COLO829 (cell line): ENCODE measurements around the gene GTF2A1.
"Not testable (repeated sequence)": the region's sequence is repeated elsewhere in the genome, so short reads cannot be mapped to it uniquely, and the experiment has no call there.

ENCODE experiments used
- DNase-seq: peaks from one replicate; pipeline ENCODE4 v3.0.0; 2012; ENCODE audit warnings: low spot score

Gene GTF2A1

GRCh38 chr14:81231540-81231939 lies 10.8 kb upstream of the GTF2A1 start:
- no peak for DNase-seq

GRCh38 chr14:81224222-81224621 lies 3.5 kb upstream of the GTF2A1 start:
- no peak for DNase-seq

DNA sequence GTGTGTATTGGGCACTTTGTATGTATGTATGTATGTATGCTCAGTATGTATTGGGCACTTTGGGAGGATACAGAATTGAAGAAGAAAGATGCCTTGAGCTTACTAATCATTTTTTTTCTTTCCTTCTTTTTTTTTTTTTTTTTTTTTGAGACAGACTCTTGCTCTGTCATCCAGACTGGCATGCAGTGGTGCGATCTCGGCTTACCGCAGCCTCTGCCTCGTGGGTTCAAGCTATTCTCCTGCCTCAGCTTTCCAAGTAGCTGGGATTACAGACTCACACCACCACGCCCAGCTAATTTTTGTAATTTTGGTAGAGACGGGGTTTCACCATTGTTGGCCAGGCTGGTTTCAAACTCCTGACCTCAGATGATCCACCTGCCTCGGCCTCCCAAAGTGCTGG lies 3.0 kb upstream of the GTF2A1 start:
- not testable (repeated sequence) for DNase-seq

- DNase-seq: no peak
Measured at GRCh38 chr14:81222691-81223090, 1.9 kb upstream of the GTF2A1 start.

DNA sequence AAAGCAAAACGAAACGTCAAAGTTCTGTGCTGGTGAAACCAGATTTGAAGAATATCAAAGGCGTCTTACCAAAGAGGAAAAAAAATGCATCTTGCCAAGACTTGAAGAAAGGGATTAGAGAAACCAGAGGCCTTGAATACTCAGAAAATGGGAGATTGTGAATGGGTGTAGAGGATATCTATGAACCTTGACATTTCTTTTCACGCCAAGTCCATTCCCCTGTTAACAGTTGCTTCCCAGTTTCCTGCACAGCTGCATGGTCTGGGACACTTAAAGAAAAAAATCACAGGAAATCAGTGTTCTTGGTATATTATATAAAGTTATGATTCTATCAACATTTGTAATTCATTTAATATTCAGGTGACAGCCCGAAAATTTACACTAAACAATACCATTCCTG lies 1.4 kb upstream of the GTF2A1 start:
- no peak for DNase-seq

- no peak for DNase-seq
Measured at GRCh38 chr14:81221579-81222102, 882 bp upstream of the GTF2A1 start.

DNA sequence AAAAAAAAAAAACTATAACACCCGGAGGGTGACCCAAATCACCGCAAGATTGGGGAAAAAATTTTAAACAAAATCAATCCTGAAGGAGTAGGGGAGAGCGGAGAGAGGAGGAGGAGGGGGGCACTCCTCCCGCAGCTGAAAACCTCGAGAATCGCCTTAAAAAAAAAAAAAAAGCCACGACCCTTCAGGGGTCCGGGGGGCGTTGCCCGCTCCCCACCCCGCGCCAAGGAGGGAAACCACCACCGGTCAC lies 254 bp downstream of the GTF2A1 start:
- no peak for DNase-seq

GRCh38 chr14:81219759-81220579 lies 790 bp downstream of the GTF2A1 start:
- DNase-seq: no peak

- DNase-seq: peak; percentile 81
Measured at GRCh38 chr14:81219210-81219758, 1.5 kb downstream of the GTF2A1 start.

- no peak for DNase-seq
Measured at GRCh38 chr14:81211844-81212243, 8.9 kb downstream of the GTF2A1 start.

DNA sequence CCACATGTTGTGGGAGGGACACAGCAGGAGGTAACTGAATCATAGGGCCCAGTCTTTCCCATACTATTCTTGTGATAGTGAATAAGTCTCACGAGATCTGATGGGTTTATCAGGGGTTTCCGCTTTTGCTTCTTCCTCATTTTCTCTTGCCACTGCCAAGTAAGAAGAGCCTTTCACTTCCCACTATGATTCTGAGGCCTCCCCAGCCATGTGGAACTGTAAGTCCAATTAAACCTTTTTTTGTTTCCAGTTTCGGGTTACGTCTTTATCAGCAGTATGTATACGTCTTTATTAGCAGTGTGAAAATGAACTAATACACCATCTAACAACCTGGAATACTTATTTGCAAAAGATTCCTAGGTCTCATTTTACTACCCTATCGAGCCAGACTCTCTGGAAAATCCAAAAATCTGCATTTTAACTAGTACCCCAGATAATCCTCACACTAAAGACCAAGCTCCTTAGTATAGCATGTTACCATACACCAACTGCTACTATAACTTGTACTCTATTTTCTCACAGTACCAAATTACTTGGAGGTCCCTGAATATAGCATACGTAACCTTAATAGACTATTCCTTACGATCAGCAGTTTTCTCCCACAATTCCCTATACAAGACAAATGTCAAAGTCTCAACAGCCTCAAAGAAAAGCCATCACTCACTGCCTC lies 11.5 kb downstream of the GTF2A1 start:
- no peak for DNase-seq

- no peak for DNase-seq
Measured at GRCh38 chr14:81208489-81208888, 12.3 kb downstream of the GTF2A1 start.

GRCh38 chr14:81206115-81206514 lies 14.6 kb downstream of the GTF2A1 start:
- no peak for DNase-seq

GRCh38 chr14:81205639-81206038 lies 15.1 kb downstream of the GTF2A1 start:
- no peak for DNase-seq

- DNase-seq: no peak
Measured at GRCh38 chr14:81200054-81200453, 20.7 kb downstream of the GTF2A1 start.

DNA sequence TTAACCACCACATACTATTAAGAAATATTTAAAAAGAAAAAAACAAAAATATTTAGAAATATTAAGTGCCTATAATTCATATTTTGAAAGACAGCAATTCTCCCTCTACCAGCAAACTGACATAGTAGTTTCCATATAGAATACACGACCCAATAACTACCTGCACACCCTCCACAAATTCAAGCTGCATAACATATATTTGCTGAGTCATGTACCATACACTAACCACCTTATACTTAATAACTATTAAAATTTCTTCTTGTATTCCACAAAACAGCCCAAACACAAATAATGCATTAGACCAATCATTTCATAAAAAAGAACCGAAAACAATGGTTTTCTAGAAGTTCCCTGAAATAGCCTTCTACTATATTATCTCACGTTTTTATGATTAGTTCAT lies 21.7 kb downstream of the GTF2A1 start:
- no peak for DNase-seq

- no peak for DNase-seq
Measured at GRCh38 chr14:81198651-81199050, 22.1 kb downstream of the GTF2A1 start.

DNA sequence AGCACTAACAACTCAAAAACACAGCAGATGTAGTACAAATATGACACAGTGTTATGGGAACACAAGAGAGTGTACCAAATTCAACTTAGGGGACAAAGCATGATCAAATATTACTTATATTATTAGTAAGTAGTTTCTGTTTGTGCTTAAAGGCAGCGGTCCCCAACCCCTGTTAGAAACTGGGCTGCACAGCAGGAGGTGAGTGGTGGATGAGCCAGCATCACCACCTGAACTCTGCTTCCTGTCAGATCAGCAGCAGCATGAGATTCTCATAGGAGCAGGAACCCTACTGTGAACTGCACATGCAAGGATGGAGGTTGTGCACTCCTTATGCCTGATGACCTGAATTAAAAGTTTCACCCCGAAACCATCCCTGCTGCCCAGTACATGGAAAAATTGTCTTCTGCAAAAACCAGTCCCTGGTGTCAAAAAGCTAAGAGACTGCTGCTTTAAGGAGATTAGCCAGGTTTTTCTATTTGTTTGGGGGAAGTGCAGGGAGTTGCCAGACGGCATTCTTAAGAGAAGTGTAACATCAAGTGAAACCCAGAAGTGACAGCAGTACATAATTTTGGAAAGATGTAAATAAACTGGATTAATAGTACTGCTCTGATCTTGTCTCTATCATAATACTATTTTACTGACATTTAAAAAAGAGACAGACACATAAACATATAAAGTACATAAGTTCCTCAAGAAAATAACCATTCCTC lies 26.7 kb downstream of the GTF2A1 start:
- no peak for DNase-seq

DNA sequence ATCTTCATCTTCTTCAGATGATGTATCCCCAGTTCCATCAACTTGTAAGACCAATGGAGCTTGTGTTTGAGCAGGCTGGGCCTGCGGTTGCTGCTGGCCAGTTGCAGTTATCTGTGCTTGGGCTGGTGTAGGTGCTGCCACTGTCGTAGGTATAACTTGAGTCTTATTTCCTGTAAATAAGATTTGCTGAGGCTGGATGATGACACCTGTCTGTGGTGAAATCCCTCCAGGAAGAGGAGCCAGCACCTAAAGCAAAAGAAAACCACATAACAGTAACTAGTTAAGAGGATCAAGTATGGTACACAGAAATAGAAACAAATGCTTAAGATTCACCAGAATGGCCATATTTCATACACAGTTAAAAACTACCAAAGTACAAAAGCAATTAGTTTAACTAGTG lies 28.2 kb downstream of the GTF2A1 start:
- no peak for DNase-seq

GRCh38 chr14:81187832-81188522 lies 32.8 kb downstream of the GTF2A1 start:
- DNase-seq: no peak

GRCh38 chr14:81179631-81180030 lies 41.1 kb downstream of the GTF2A1 start:
- DNase-seq: no peak

GRCh38 chr14:81178063-81178462 lies 42.7 kb downstream of the GTF2A1 start:
- no peak for DNase-seq
